HG03565 (cell line): ENCODE data around the gene RNF19B.

Source experiments
- ATAC-seq: cut with Tn5 transposase; IDR thresholded peaks from one replicate; pipeline ENCODE4 v1.9.1; 2021; ENCODE audit warnings: mild to moderate bottlenecking, moderate library complexity; ENCODE audit not compliant: unreplicated experiment

RNF19B gene

DNA sequence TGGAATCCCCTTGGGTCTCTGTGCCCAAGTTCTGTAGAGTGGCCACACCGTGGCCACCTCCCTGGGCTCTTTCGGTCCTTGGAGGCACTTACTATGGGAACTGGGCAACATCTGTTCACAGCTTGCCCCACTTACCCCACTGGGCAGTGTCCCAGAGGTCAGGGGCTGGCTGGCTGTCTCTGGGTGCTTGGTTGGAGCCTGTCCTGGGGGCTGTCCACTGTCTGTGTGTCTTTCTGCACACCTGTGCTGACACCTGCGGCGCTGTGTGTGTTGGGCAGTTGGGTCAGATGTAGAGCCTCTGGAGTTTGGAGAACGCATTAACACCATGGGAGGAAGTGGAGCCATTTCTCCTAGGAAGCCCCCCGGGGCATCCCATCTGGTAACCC is 62.1 kb downstream of the RNF19B start:
- no peak for ATAC-seq

DNA sequence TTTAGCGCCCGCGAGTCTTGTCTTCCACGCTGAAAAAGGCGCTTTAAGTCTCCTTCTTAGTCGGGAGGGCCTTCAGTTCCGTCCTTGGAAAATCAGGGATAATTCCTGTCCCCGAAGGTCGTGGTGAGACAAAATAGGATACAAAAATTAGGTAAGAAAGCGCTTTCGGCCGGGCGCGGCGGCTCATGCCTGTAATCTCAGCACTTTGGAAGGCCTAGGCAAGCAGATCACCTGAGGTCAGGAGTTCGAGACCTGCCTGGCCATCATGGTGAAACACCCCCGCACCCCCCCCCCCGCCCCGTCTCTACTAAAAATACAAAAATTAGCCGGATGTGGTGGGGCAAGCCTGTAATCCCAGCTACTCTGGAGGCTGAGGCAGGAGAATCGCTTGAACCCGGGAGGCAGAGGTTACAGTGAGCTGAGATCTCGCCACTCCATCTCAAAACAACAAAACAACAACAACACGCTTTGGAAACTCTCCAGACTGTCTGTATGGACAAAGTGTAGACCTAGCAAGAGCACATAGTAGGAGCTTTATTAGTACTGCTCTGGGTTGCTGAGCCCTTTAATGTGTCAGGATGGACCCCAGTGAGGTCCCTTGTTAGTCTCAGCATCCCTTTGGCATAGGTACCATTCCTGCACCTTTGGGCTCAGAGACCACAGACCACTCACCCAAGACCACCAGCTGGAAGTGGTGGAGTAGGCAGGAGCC is 62.6 kb downstream of the RNF19B start:
- no peak for ATAC-seq

DNA sequence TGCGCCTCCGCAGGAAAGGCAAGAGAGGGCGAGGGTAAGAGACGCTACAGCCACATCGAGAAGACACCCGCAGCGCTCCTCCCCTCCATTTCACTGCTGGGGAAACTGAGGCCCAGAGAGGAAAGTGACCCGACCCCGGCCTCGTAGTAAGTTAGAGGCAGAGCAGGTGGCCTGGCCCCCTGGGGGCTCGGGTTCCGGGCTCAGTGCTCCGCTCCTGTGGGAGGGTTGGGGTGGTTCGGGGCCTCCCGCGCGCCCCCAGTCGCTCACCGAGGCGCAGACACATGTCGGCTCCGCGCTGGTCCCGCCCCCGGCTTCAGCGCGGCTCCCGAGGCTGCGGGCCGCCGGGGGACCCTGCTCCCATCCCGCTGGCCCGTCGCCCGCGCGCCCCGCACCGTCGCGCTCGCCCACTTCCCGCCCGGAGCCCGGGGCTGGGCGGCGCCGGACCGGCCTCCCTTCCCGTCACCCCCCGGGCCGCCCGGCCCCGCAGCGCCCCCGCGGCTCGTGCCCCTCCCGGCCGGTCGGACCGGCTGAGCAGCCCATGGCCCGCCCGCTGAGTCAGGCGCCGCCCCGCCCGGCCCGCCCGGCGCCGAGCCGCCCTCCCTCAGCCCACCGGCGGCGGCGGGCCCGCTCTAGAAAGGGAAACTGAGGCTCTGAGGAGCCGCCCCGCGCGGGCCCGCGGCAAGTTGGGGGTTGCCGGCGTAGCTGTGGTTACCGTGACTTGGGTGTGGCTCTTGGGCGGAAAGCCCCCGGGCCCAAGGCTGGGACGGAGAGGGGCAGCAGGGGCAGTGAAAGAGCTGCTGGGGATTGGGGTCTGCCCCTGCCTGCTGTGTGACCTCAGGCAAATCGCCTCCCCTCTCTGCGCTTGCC is 63.4 kb downstream of the RNF19B start, which contains the start of gene TMEM54:
TMEM54 (minus strand) TSS at position 434 of the 867 bp plus-strand sequence; CDS start at position 283, 151 bp downstream.
- no peak for ATAC-seq

DNA sequence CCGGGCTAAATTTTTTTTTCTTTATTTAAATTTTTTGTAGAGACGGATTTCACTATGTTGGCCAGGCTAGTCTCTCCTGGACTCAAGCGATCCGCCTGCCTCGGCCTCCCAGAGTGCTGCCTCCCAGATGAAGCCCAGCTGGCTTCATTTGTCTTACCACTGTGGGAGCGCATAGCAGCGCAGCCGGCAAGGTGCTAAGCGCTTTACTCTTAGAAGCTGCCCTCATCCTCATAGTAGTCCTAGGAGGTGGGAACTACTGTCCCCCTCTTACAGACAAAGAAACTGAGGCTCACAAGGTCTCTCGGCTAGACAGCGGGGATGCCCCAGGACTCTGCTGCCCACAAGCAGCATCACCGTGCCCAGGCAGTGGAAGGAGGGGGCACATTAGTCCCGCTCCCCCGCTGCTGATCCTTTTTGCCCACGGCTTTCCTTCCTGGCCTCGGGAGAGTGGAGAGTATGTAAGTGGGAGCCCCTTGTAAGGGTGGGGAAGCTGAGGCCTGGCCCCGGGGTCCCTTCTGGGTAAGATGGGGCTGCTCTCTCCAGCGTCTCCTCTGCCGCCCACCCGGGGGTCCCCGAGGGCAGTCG is 64.1 kb downstream of the RNF19B start:
- ATAC-seq: no peak

DNA sequence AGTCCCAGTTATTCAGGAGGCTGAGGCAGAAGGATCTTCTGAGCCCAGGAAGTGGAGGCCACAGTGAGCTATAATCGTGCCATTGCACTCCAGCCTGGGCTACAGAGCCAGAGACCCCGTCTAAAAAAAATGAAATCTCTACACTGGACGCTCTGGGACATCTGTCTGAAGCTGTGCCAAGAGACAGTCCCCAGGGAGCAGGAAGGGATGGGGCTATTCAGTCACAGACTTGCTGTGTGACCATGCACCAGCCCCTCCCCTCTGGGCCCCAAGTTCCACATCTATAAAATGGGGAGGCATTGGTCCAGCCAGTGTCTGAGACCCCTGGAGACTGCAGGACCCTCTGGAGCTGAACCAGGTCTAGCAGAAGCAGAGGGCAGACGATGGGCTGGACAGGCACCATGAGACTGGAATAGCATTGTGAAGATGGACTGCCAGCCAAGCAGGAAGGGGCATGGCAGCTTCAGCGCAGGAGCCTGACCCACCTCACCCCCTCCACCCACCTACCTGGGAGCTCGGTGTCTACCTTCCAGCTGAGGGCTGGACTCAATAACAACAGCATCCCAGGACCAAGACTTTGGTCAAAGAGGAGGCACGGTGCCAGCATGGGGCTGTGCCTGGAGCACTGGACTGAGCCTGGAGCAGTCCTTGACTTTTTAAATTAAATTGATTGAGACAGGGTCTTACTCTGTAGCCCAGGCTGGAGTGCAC is 64.9 kb downstream of the RNF19B start:
- ATAC-seq: no peak

DNA sequence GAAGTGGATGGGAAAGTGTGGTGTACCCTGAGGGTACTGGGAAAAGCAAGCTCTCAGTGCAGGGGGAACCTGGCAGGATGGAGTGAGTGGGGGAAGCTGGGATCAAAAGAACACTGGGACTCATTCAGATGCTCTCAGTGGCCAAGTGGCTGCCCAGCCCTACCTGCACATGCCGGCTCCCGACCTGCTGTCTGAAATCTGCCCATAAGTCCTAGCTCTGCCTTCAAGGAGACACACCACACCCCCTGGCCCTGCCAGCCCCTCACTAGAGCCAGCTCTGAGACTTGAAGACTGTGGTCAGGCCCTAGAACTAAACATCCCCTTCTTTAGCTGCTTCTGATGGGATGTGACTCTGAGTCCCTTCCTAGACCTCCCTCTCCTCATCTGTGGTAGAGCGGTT is 65.7 kb downstream of the RNF19B start:
- ATAC-seq: no peak

DNA sequence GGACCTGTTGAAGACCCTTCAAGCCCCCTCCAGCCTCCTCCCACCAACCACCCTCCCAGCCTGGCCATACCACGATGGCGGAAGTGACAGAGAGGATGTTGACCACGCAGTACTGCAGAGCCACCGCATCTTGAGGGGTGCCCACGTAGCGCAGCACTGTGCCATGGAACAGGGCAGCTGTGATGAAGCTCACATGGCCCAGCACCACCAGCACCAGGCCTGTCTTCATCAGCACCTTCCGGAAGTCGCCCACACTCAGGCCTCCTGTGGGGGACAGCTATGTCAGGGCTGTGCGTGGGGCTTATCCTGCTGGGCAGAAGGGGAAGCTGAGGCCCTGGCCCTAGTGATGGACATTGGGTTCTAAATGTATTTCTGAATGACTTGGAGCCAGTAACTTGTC is 66.6 kb downstream of the RNF19B start:
- no peak for ATAC-seq

DNA sequence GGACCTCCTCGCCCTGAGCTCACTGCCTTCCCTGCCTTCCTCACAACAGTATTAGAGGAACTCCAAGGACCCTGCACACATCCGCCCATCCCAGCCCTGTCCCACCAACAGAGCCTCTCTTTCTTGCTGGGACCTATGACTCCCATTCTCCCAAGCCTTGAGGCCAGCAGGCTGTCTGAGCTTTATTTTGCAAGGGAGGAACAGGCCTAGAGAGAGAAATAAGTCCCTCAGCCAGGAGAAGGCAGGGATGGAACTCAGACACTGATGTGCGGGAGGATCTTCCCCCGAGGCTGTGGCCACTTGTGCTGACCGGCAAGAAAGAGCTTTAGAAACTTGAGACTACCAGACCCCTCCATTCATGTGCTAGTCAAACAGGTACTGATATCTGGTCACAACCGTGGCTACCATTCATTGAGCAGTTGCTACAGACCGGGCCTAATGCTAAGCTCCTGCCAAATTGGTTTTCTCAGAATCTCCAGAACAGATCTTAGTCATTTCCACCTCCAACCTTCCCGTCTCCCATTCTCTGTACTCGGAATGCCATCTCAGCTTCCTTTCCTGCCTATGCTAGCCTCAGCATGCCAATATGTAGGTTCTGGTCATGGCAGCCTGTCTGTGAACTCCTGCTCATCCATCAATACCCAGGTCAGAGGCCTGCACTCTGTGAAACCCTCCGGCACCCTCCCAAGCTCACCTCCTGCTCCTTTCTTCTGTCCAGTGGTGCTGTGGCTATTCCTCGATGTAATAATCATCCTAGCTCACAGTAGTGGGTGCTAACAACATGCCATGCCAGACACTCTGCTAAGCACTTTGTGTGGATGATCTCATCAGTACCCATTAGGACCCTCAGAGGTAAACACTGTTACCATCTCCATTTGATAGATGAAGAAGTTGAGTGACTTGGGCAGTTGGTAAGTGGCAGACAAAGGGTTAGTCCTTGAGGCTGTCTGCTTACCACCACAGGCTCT is 67.2 kb downstream of the RNF19B start:
- ATAC-seq: no peak

DNA sequence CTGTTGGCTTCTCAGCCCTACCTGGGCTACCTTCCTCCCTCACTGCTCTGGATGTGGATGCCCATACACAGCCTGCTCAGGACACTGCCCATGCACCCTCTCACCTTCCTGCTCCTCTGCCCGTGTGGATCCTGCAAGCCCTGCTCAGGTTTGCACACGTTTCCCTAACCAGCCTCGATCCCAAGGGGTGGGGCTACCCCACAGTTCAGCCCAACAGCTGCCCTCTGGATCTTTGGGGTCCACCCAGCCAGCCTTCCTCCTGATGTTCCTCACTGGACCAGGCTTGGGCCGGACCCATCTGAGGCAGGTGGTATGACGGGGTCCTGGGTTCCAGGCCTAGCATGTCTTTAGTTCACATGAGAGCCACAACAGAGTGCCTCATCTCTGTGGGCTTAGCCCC is 68.2 kb downstream of the RNF19B start:
- ATAC-seq: no peak

DNA sequence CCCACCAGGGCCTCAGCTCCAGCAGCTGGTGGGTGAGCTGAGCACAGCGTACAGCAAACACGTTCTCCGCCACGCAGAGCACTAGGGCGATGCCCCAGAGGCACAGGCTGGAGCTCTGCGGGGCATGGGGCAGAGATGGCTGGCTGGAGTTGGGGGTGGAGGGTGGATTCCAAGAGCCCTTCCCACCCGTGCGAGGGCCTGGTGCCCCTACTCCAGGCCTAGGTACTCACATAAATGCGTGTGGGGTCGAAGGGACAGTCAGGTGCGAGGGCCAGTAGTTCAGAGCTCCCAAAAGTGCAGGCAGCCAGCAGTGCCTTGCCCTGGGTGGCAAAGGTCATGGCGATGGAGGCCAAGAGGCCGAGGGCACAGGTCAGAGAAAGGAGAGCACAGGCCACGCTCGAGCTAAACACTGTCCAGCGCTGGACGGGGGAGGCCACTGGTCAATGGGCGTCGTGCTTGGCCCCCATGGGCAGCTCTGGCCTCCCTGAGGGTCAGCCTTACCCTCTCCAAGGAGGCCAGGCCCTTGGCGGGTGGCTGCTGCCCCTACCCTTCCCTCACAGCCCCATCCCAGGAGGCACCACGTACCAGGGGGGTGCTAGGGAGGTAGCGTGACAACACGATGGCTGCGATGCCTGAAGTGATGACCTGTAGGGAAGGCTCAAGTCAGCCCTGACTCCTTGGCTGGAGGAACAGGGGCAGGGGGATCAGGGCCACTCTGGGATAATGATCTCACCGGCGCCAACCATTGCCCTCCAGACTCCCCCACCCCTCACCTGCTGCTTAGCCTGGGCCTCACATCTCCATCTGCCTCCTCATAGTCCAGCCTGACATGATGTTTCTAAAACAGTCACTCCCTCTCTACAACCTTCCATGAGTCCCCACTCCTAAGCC is 69.0 kb downstream of the RNF19B start:
- ATAC-seq: no peak

DNA sequence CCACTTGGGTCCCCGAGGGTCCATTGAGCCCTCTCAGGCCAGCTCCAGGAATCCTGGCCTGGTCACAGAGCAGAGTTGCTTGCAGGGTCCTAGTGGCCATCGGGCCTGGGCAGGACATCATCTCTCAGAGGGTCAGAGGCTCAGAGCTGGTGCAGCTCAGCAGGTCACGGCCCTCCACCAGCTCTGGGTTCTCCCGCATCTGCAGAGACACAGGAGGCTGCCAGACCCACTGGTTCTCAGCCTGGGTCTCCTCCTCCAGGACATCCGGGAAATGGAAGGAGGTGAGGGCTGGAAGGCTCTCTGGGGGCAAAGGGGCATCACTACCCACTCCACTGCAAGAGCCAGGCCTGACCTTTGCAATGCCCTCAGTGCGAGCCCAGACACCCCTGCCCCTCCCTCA is 69.9 kb downstream of the RNF19B start:
- no peak for ATAC-seq

DNA sequence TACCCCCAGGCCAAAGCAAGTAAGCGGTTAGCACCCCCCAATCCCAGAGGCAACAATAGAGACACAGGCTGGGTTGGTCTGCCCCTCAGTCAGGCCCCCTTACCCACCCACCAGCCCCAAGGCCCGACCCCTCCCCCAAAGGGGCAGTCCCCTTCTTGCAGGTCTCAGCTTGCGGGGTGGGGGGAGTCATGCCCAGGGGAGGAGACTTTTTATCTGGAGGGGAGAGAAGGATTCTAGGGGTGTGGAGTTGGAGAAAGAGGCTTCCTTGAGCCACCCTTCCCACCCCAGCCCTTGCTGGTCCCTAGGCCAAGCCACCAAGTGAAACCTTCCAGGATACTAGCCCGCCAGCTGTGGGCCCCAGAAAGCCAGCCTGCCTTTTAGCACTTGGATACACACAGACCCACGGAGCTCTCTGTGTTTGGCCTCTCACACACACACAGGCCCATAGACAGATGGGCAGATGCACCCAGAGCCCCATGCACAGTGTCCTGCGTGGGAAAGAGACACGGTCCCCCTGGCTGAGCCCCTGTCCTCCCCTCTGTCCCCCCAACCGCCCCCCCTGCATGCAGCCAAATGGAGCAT is 70.5 kb downstream of the RNF19B start:
- no peak for ATAC-seq

DNA sequence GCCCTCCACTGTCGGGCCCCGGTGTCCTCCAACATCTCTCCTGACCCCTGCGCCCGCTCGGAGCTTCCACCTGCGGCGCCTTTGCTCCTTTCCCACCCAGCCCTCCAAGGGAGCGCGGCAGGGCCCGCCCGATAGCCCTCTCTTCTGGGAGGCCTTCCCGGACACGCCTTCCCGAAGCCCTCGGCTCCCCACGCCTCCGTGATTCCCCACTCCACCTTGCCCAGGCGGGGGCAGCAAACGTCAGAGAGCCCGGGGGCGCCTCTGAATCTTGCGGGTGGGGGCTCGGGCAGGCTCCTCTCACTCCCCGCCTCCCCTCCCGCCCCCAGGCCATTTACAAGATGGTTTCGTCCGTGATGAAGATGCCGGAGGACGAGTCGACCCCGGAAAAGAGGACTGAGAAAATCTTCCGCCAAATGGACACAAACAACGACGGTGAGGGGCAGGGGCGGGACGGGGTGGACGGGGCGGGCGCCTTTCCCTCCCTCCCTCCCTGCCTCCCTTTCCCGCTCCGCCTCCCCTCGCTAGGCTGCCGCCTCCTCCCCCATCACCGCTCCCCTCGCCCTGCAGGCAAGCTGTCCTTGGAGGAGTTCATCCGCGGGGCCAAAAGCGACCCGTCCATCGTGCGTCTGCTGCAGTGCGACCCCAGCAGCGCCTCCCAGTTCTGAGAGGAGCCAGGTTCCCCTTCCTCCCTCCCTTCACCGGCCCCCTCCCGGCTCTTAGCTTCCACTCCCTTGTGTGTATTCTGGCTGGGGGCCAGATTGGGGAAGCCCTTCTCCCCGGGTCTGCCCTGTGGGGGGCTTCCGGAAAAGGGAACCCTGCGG is 71.2 kb downstream of the RNF19B start:
- no peak for ATAC-seq

DNA sequence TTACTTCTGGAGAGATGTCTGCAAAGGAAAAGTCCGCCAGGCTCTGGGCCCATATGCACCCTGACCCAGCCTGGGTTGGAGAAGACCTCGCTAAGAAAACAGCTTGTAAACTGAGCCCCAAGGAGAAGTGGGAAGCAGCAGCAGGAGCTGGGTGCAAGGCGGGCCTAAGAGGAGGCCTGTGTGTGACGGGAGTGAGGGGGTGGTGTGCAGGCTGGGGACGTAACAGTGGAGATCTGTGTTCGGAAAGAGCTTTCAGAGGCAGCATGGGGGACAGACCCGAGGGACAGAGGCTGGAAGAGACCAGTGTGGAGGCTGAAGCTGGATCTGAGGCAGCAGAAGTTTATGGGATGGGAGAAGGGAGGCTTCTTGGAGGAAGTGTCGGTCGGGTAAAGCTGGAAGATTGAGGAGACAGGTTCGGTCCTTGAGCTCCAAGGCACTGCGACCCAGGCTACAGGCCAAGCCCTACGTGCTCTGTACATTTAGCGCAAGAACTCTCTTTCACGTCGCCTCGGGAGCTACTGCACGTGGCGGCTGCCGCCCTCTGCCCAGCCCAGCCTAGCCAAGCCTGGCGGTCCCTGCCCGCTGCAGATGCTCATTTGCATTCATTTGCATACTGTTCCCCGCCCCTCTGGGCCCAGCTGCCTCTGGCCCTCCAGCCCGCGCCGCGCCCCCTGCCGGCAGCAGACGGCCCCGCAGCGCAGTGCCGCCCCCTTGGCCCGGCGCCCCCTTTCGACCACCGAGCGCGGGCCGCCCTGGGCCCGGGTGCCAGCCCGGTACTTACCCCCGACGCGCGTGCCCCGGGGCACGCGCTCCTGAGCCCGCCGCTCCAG is 72.0 kb downstream of the RNF19B start:
- no peak for ATAC-seq

DNA sequence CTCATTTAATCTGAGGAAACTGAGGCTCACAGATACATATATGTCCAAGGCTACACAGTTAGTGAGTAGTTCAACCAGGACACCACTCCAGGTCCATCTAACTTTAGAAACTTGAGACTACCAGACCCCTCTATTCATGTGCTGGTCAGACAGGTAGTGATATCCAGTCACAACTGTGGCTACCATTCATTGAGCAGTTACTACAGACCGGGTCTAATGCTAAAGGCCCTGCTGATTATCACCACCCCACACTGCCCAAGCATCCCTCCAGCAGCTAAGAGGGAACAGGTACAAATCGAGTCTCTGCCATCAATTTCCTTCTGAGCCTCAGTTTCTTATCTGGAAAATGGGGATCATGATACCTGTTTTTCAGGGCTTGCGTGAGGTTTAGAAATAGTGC is 73.0 kb downstream of the RNF19B start:
- ATAC-seq: no peak

DNA sequence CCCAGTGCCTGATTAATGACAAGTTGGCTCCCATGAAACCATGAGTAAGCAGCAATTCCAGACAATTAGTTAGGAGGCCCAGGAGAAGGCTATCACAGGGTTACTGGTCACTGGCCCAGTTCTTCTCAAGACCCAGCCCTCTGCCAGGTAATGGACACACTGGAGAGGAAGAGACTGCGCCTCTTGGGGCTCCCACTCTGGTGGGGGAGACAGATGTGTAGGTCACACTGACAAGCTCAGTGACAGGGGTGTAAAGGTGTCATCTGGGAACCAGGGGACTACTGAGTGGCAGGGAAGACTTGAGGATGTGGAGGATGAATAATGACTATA is 73.4 kb downstream of the RNF19B start:
- no peak for ATAC-seq
